Hematopoietic multipotent progenitor cell treated with erythropoietin and hydrocortisone succinate and interleukin-3 and kit ligand, for 17 days (in vitro differentiated cells): ENCODE data around the gene SLC35E4.
"Not testable (repeated sequence)": the region's sequence is repeated elsewhere in the genome, so short reads cannot be mapped to it uniquely, and the experiment has no call there.

ENCODE experiments used
- DNase-seq: peaks from one replicate; pipeline ENCODE4 v3.0.0-alpha.2; 2015; ENCODE audit warnings: low spot score

The SLC35E4 gene

GRCh38 chr22:30652852-30653251 is 17.3 kb downstream of the SLC35E4 start:
- no peak for DNase-seq

- no peak for DNase-seq
Measured at GRCh38 chr22:30654361-30654760, 18.8 kb downstream of the SLC35E4 start.

- no peak for DNase-seq
Measured at GRCh38 chr22:30655532-30655931, 20.0 kb downstream of the SLC35E4 start.

GRCh38 chr22:30662040-30662439 is 26.5 kb downstream of the SLC35E4 start:
- DNase-seq = no peak

- no peak for DNase-seq
Measured at GRCh38 chr22:30664798-30665197, 29.2 kb downstream of the SLC35E4 start.

- no peak for DNase-seq
Measured at GRCh38 chr22:30665266-30665665, 29.7 kb downstream of the SLC35E4 start.

GRCh38 chr22:30665786-30666185 is 30.2 kb downstream of the SLC35E4 start:
- no peak for DNase-seq

GRCh38 chr22:30667107-30667493 is 31.5 kb downstream of the SLC35E4 start:
- DNase-seq = no peak

- peak; percentile 96 for DNase-seq
Measured at GRCh38 chr22:30667494-30668385, 32.2 kb downstream of the SLC35E4 start, which contains the start of gene DUSP18. DUSP18 (minus strand) TSS chr22:30667875; CDS start chr22:30664003, 3,872 bp downstream.

- DNase-seq = no peak
Measured at GRCh38 chr22:30668386-30668710, 32.8 kb downstream of the SLC35E4 start.

- DNase-seq = no peak
Measured at GRCh38 chr22:30671071-30671470, 35.5 kb downstream of the SLC35E4 start.

- peak; percentile 29 for DNase-seq
Measured at GRCh38 chr22:30673136-30673535, 37.6 kb downstream of the SLC35E4 start.

- no peak for DNase-seq
Measured at GRCh38 chr22:30674482-30674881, 38.9 kb downstream of the SLC35E4 start.

- no peak for DNase-seq
Measured at GRCh38 chr22:30675436-30675835, 39.9 kb downstream of the SLC35E4 start.

- not testable (repeated sequence) for DNase-seq
Measured at GRCh38 chr22:30676565-30676964, 41.0 kb downstream of the SLC35E4 start.

- not testable (repeated sequence) for DNase-seq
Measured at GRCh38 chr22:30679895-30680690, 44.5 kb downstream of the SLC35E4 start.

GRCh38 chr22:30680991-30681770 is 45.6 kb downstream of the SLC35E4 start:
- no peak for DNase-seq

- no peak for DNase-seq
Measured at GRCh38 chr22:30681831-30682230, 46.2 kb downstream of the SLC35E4 start.

GRCh38 chr22:30685178-30685577 is 49.6 kb downstream of the SLC35E4 start:
- DNase-seq = no peak

- no peak for DNase-seq
Measured at GRCh38 chr22:30687358-30687757, 51.8 kb downstream of the SLC35E4 start.

GRCh38 chr22:30689622-30690021 is 54.0 kb downstream of the SLC35E4 start:
- DNase-seq = no peak

- no peak for DNase-seq
Measured at GRCh38 chr22:30691204-30691603, 55.6 kb downstream of the SLC35E4 start.
